CD14-positive monocyte (primary cell): ENCODE results near the gene JAK1. TPM values are rescaled to one million over a fixed set of nuclear protein-coding genes. Genes with fewer than 3 reads are reported as not detected.
A peak's percentile ranks its signal among the peaks of the same experiment; 100 is the strongest.

Experiments
- DNase-seq, 3 donors: peaks; one replicate each; pipeline ENCODE4 v3.0.0-alpha.2; 2011 to 2022
- H2AFZ ChIP-seq: 2 replicates; pipeline ENCODE4 v1.6.0; 2012; ENCODE audit warnings: mild to moderate bottlenecking, low read depth, low read length, inconsistent platforms; ENCODE audit not compliant: insufficient read depth, poor library complexity, severe bottlenecking
- H3K27ac ChIP-seq, 2 donors: 1 replicate in 1 of 2; 2 replicates in 1 of 2; pipeline ENCODE4 v1.5.1; 2012 to 2013; ENCODE audit warnings: low read length in 2 of 2, control low read depth in 1 of 2, inconsistent platforms in 1 of 2, low read depth in 1 of 2, mild to moderate bottlenecking in 1 of 2
- H3K27me3 ChIP-seq, 2 donors: one replicate each; pipeline versions ENCODE4 v1.6.0 to v1.6.1; 2011 to 2013; ENCODE audit warnings: low read length in 2 of 2; ENCODE audit not compliant: control insufficient read depth in 2 of 2, insufficient read depth in 2 of 2
- H3K36me3 ChIP-seq, 2 donors: replicated peaks in 1 of 2; 1 replicate in 1 of 2; 2 replicates in 1 of 2; pipeline versions ENCODE4 v1.5.1 to v1.6.1; 2012 to 2013; ENCODE audit warnings: low read length in 2 of 2, control low read depth in 1 of 2, inconsistent platforms in 1 of 2, mild to moderate bottlenecking in 1 of 2; ENCODE audit not compliant: insufficient read depth in 2 of 2, control insufficient read depth in 1 of 2
- H3K4me1 ChIP-seq, 2 donors: 1 replicate in 1 of 2; 2 replicates in 1 of 2; pipeline versions ENCODE4 v1.5.1 to v1.6.1; 2012 to 2013; ENCODE audit warnings: low read length in 2 of 2, control low read depth in 1 of 2, inconsistent platforms in 1 of 2, mild to moderate bottlenecking in 1 of 2, moderate library complexity in 1 of 2; ENCODE audit not compliant: insufficient read depth in 2 of 2, control insufficient read depth in 1 of 2
- H3K4me2 ChIP-seq: replicated peaks from 2 replicates; pipeline ENCODE3; 2012; ENCODE audit warnings: low read length, moderate library complexity, mild to moderate bottlenecking; ENCODE audit not compliant: poor library complexity, severe bottlenecking; ENCODE audit errors: extremely low read depth
- H3K4me3 ChIP-seq, 3 experiments: fragments of 200-600 bp in 1 of 3; sonication (generic) in 1 of 3; replicated peaks in 1 of 3; 1 replicate in 2 of 3; 2 replicates in 1 of 3; pipeline ENCODE4 v1.5.1; 2011 to 2013; ENCODE audit warnings: low read length in 3 of 3, mild to moderate bottlenecking in 3 of 3, control low read depth in 2 of 3, low read depth in 2 of 3, inconsistent platforms in 1 of 3, moderate library complexity in 1 of 3
- H3K79me2 ChIP-seq: 2 replicates; pipeline ENCODE4 v1.6.0; 2012; ENCODE audit warnings: mild to moderate bottlenecking, control low read depth, inconsistent platforms, low read length, moderate library complexity; ENCODE audit not compliant: insufficient read depth
- H3K9ac ChIP-seq: 2 replicates; pipeline ENCODE4 v1.6.0; 2017; ENCODE audit warnings: low read length, mild to moderate bottlenecking; ENCODE audit not compliant: insufficient read depth, poor library complexity, severe bottlenecking
- H3K9me3 ChIP-seq, 2 donors: replicated peaks in 1 of 2; 1 replicate in 1 of 2; 2 replicates in 1 of 2; pipeline versions ENCODE4 v1.5.1 to v1.6.1; 2012 to 2013; ENCODE audit warnings: low read length in 2 of 2, control low read depth in 1 of 2; ENCODE audit not compliant: control insufficient read depth in 1 of 2, insufficient read depth in 1 of 2
- H4K20me1 ChIP-seq: 2 replicates; pipeline ENCODE4 v1.6.0; 2012; ENCODE audit warnings: mild to moderate bottlenecking, low read length, control low read depth, moderate library complexity; ENCODE audit not compliant: insufficient read depth
- H3K27ac Mint-ChIP-seq, 7 donors: one replicate each; pipeline ENCODE4 v1.8.0; 2020; ENCODE audit warnings: mild to moderate bottlenecking in 7 of 7, mixed read lengths in 7 of 7, moderate library complexity in 6 of 7, inconsistent platforms in 2 of 7
- H3K27me3 Mint-ChIP-seq, 3 donors: one replicate each; pipeline ENCODE4 v1.8.0; 2021 to 2022; ENCODE audit warnings: low read depth in 3 of 3, mild to moderate bottlenecking in 3 of 3, mixed read lengths in 3 of 3, moderate library complexity in 3 of 3, inconsistent platforms in 1 of 3
- H3K36me3 Mint-ChIP-seq, 2 donors: one replicate each; pipeline ENCODE4 v1.8.0; 2020; ENCODE audit warnings: mixed read lengths in 2 of 2, inconsistent platforms in 1 of 2, mild to moderate bottlenecking in 1 of 2
- H3K4me1 Mint-ChIP-seq: one replicate; pipeline ENCODE4 v1.8.0; 2020; ENCODE audit warnings: mild to moderate bottlenecking, mixed read lengths
- H3K4me3 Mint-ChIP-seq, 2 donors: one replicate each; pipeline ENCODE4 v1.8.0; 2020; ENCODE audit warnings: mild to moderate bottlenecking in 2 of 2, mixed read lengths in 2 of 2, moderate library complexity in 1 of 2
- H3K9me3 Mint-ChIP-seq, 7 donors: one replicate each; pipeline ENCODE4 v1.8.0; 2020 to 2022; ENCODE audit warnings: mixed read lengths in 7 of 7, mild to moderate bottlenecking in 6 of 7, moderate library complexity in 6 of 7, inconsistent platforms in 2 of 7
- CTCF ChIP-seq: fragments of 200-600 bp; IDR thresholded peaks from one replicate; pipeline ENCODE4 v1.8.0; 2022; ENCODE audit warnings: antibody characterized with exemption, mild to moderate bottlenecking
- WGBS: methylation state at CpG from one replicate; pipeline ENCODE4 v1.1.5; 2013; ENCODE audit warnings: missing lambda C conversion rate; ENCODE audit not compliant: insufficient coverage; 5-methylcytosine and 5-hydroxymethylcytosine counted together
- intact Hi-C, 2 donors: fragments of 100-400 bp; cut with micrococcal nuclease; formaldehyde crosslinking; loops; one replicate each; pipeline versions ENCODE4 v1.15.0 to v1.15.1; 2023
- polyA plus RNA-seq, 3 donors: library from polyadenylated mRNA; depleted of rRNA in 1 of 3; unstranded in 2 of 3; stranded (reverse) in 1 of 3; fragments of 300-500 nt in 2 of 3; fragments of >200 nt in 1 of 3; fragmentation: Illumina TruSeq in 2 of 3; gene quantifications; 1 replicate in 2 of 3; 2 replicates in 1 of 3; pipeline ENCODE4 v1.2.3, GENCODE V29; 2012 to 2021

Gene JAK1
- polyA plus RNA-seq, 3 donors: 43.1 to 76.2 (median 72.6) TPM

- Histone ChIP-seq H3K4me3 (no peak overlapping the region), H3K4me2 (no peak overlapping the region), H4K20me1 (peaks cover 100% of the 10 kb centered on the region), H2AFZ (no peak overlapping the region), H3K4me1 (peaks cover 6 to 18% of the 10 kb centered on the region in 2 donors), H3K27ac (no peak overlapping the region), H3K9me3 (no peaks in the 10 kb centered on the region), H3K79me2 (peaks cover 99% of the 10 kb centered on the region), H3K9ac (no peak overlapping the region), H3K27me3 (no peaks in the 10 kb centered on the region), H3K36me3 (no peaks in the 10 kb centered on the region)
- Mint-ChIP-seq H3K9me3 (no peaks in the 10 kb centered on the region), H3K27ac (peak overlapping the region in 1 of 7 donors; percentile 8), H3K36me3 (peaks cover 1 to 6% of the 10 kb centered on the region in 2 donors), H3K4me1 (peaks cover 35% of the 10 kb centered on the region), H3K4me3 (no peak overlapping the region), H3K27me3 (peaks cover 0 to 2% (median 0%) of the 10 kb centered on the region in 3 donors)
- intact Hi-C loops: no loop called here
- no peak for TF ChIP-seq CTCF
- 90% methylated on average over 2 of the region's 6 CpGs for whole genome bisulfite sequencing
- no peak for DNase-seq
Measured at GRCh38 chr1:64950284-64950809, 16.0 kb downstream of the JAK1 start.

DNA sequence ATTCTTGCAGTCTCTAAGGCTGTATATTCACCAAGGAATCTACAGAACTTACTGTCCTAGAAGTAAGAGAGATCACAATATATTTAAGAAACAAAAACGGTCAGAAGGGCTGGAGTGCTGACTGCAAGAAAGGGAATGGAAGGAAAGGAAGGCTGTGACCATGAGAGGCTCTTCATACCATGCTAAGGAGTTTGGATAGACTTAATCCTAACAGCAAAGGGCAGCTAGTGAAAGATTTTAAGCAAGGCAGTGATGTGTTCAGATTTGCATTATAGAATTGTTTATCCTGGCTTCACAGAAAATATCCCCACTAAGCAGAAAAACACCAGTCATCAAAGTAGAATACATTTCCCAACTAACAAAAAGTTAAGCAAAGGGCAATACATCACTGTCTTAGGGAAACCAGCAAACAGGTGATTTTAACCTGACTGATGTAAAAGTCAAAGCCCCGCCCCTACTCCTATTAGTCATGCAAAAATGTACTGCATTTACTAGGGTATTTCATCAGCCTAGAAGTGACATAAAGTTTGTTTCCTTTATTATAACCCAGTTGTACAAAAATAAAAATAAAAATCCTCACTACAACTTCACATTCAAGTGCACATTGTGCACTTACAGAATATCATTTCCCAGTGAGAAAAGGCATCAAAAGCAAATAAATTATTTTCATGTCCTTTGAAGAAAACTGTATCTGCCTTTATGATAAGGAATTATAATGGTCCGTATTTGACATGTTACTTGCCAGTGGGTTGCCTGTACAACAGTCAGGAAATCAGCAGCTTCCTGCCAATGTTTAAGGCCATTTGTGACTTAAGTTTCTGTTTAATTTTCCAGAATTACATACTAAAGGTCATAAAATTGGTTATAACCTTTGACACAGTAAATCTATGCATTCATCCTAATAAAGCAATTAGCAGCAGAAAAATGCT is 17.2 kb downstream of the JAK1 start:
- H2AFZ ChIP-seq: no peak overlapping the region
- H3K79me2 ChIP-seq: peaks cover 99% of the 10 kb centered on the region
- H3K4me2 ChIP-seq: no peak overlapping the region
- Mint-ChIP-seq H3K27me3 (peaks cover 0 to 2% (median 0%) of the 10 kb centered on the region in 3 donors), H3K27ac (peak overlapping the region in 6 of 7 donors; percentile 4 to 76 (median 38)), H3K9me3 (no peaks in the 10 kb centered on the region), H3K4me1 (peaks cover 37% of the 10 kb centered on the region), H3K4me3 (no peak overlapping the region), H3K36me3 (peaks cover 1 to 5% of the 10 kb centered on the region in 2 donors)
- H4K20me1 ChIP-seq: peaks cover 100% of the 10 kb centered on the region
- peak overlapping the region in 1 of 2 donors; percentile 34 for H3K27ac ChIP-seq
- no peaks in the 10 kb centered on the region for H3K27me3 ChIP-seq
- H3K9ac ChIP-seq: no peak overlapping the region
- H3K4me3 ChIP-seq: no peak overlapping the region
- H3K4me1 ChIP-seq: peaks cover 6 to 14% of the 10 kb centered on the region in 2 donors
- intact Hi-C loops: no loop called here
- no peaks in the 10 kb centered on the region for H3K36me3 ChIP-seq
- H3K9me3 ChIP-seq: no peaks in the 10 kb centered on the region
- WGBS: no CpG with 5 or more reads among the region's 3 CpGs
- DNase-seq: peak in 2 of 3 donors; percentile 48 to 69
- TF ChIP-seq CTCF: no peak
